ENCODE data around the gene HLA-G.

The HLA-G gene

GRCh38 chr6:29825848-29826247, 1.8 kb upstream of the HLA-G start:
- no peak for TF ChIP-seq CTCF (IDR thresholded peaks at IDR 0.05; ENCODE audit: insufficient read depth, low read length, missing control alignments)
- H3K4me3 ChIP-seq (ENCODE audit: low read depth, low read length), result no peak overlapping the region
- ChIA-PET CTCF (interaction anchor here (0.7 kb wide), 1 partner anchor 9 kb away, joined by 3 read pairs; no protein-coding TSS in a partner anchor), POLR2A (no interaction called here)
- DNase-seq (ENCODE audit: low read depth, low spot score), result no peak

- H3K4me3 ChIP-seq (ENCODE audit: low read depth, low read length), result no peak overlapping the region
- ChIA-PET CTCF (interaction anchor here (0.7 kb wide), 1 partner anchor 8 kb away, joined by 3 read pairs; no protein-coding TSS in a partner anchor), POLR2A (no interaction called here)
- no peak for TF ChIP-seq CTCF (IDR thresholded peaks at IDR 0.05; ENCODE audit: insufficient read depth, low read length, missing control alignments)
- DNase-seq (ENCODE audit: low read depth, low spot score), result no peak
Measured at GRCh38 chr6:29826271-29826670, 1.4 kb upstream of the HLA-G start.

GRCh38 chr6:29828471-29828797, 809 bp downstream of the HLA-G start:
- CTCF ChIA-PET, result no interaction called here
- POLR2A ChIA-PET, result no interaction called here

GRCh38 chr6:29829766-29830165, 2.1 kb downstream of the HLA-G start:
- no peak for TF ChIP-seq CTCF (IDR thresholded peaks at IDR 0.05; ENCODE audit: insufficient read depth, low read length, missing control alignments)
- CTCF ChIA-PET, result interaction anchor here (1.1 to 1.7 kb wide), 3 partner anchors 90 to 127 kb away, joined by 3 to 4 read pairs (median 3); no protein-coding TSS in a partner anchor
- DNase-seq (ENCODE audit: low read depth, low spot score), result no peak
- no peak overlapping the region for H3K4me3 ChIP-seq (ENCODE audit: low read depth, low read length)
- POLR2A ChIA-PET, result no interaction called here

More at GRCh38 chr6:29828471-29828797, 809 bp downstream of the HLA-G start:
- no peak for TF ChIP-seq CTCF (IDR thresholded peaks at IDR 0.05; ENCODE audit: insufficient read depth, low read length, missing control alignments)
- H3K4me3 ChIP-seq (ENCODE audit: low read depth, low read length), result no peak overlapping the region
- no peak for DNase-seq (ENCODE audit: low read depth, low spot score)

- no peak for DNase-seq (ENCODE audit: low read depth, low spot score)
- ChIA-PET CTCF (interaction anchor here (0.6 to 1.9 kb wide), 9 partner anchors 9 to 180 kb away, joined by 3 to 4 read pairs (median 3); no protein-coding TSS in a partner anchor), POLR2A (no interaction called here)
- no peak for TF ChIP-seq CTCF (IDR thresholded peaks at IDR 0.05; ENCODE audit: insufficient read depth, low read length, missing control alignments)
- no peak overlapping the region for H3K4me3 ChIP-seq (ENCODE audit: low read depth, low read length)
Measured at GRCh38 chr6:29830409-29830808, 2.8 kb downstream of the HLA-G start.

GRCh38 chr6:29831776-29832175, 4.2 kb downstream of the HLA-G start:
- TF ChIP-seq CTCF (IDR thresholded peaks at IDR 0.05; ENCODE audit: insufficient read depth, low read length, missing control alignments), result no peak
- no peak for DNase-seq (ENCODE audit: low read depth, low spot score)
- ChIA-PET POLR2A (no interaction called here), CTCF (interaction anchor here (0.8 to 1.9 kb wide), 2 partner anchors 12 to 94 kb away, joined by 4 to 5 read pairs (median 4); no protein-coding TSS in a partner anchor)
- no peak overlapping the region for H3K4me3 ChIP-seq (ENCODE audit: low read depth, low read length)

All from AG04449 (cell line).